Kidney (tissue), 14 donors: Measurements from ENCODE around the gene ZFYVE1. TPM values are rescaled to one million over a fixed set of nuclear protein-coding genes. Genes with fewer than 3 reads are reported as not detected.

Experiments
- DNase-seq, 5 donors: peaks; one replicate each; pipeline ENCODE4 v3.0.0-alpha.2; 2013 to 2020
- FAIRE-seq: peaks from 2 replicates; lab custom pipeline; 2012; peaks lifted over from hg19 to GRCh38; lab: Jason Lieb, UNC
- H3K27ac ChIP-seq, 2 donors: one replicate each; pipeline ENCODE4 v1.7.0; 2013; ENCODE audit warnings: low read depth in 2 of 2, low read length in 2 of 2, inconsistent platforms in 1 of 2
- H3K27me3 ChIP-seq: one replicate; pipeline ENCODE4 v1.7.1; 2013; ENCODE audit warnings: low read length, inconsistent platforms; ENCODE audit not compliant: control insufficient read depth, insufficient read depth
- H3K36me3 ChIP-seq, 3 donors: one replicate each; pipeline versions ENCODE4 v1.7.0 to v1.7.1; 2013; ENCODE audit warnings: low read length in 3 of 3, control low read depth in 1 of 3, inconsistent platforms in 1 of 3; ENCODE audit not compliant: insufficient read depth in 3 of 3, control insufficient read depth in 2 of 3
- H3K4me1 ChIP-seq, 3 donors: one replicate each; pipeline versions ENCODE4 v1.7.0 to v1.7.1; 2013; ENCODE audit warnings: low read length in 3 of 3, inconsistent platforms in 1 of 3, low read depth in 1 of 3; ENCODE audit not compliant: control insufficient read depth in 2 of 3, insufficient read depth in 2 of 3
- H3K4me3 ChIP-seq, 3 donors: one replicate each; pipeline versions ENCODE4 v1.7.0 to v1.8.1; 2013; ENCODE audit warnings: low read length in 3 of 3, control low read depth in 1 of 3, inconsistent platforms in 1 of 3
- H3K9ac ChIP-seq, 3 donors: one replicate each; pipeline versions ENCODE4 v1.7.0 to v1.7.1; 2013; ENCODE audit warnings: low read length in 3 of 3, control low read depth in 1 of 3, inconsistent platforms in 1 of 3
- H3K9me3 ChIP-seq, 3 donors: one replicate each; pipeline versions ENCODE4 v1.7.0 to v1.7.1; 2013; ENCODE audit warnings: low read length in 3 of 3, control low read depth in 1 of 3, inconsistent platforms in 1 of 3; ENCODE audit not compliant: control insufficient read depth in 2 of 3, insufficient read depth in 1 of 3
- CTCF ChIP-seq: IDR thresholded peaks from 3 replicates; pipeline ENCODE4 v1.5.1; 2012; ENCODE audit warnings: mild to moderate bottlenecking, moderate library complexity, borderline replicate concordance; ENCODE audit not compliant: insufficient read depth; ENCODE audit errors: extremely low read depth
- intact Hi-C: fragments of 100-400 bp; cut with DNase I; formaldehyde crosslinking; loops from one replicate; pipeline ENCODE4 v1.11.1; 2022
- polyA plus RNA-seq: library from polyadenylated mRNA; stranded (reverse); fragments of 350-450 nt; fragmentation: Illumina TruSeq; extraction: RNeasy Lipid Tissue Mini Kit (QIAGEN cat#74804); gene quantifications from one replicate; pipeline ENCODE4 v1.2.3, GENCODE V29; 2014; ENCODE audit warnings: low read depth, low replicate concordance; ENCODE audit not compliant: insufficient read depth
- total RNA-seq: library from RNA; stranded (reverse); fragmentation: NEBNext Ultra II Directional; extraction: Animal tissue kit (Norgen Biotek cat#: 25700); gene quantifications from one replicate; pipeline ENCODE4 v1.2.1, GENCODE V29; 2021
- donor health status: control.
- donor health status: control.
- donor health status: control.
- donor health status: control.
- donor health status: control.
- donor health status: DM: yes; HTN: yes; CAD: no.
- donor health status: Normal renal cell carcinoma (clear cell type).

The ZFYVE1 gene
- total and polyA plus RNA-seq, 2 donors from 2014 or later = 10.7 to 18.8 TPM

- DNase-seq (no peak), FAIRE-seq (no peak)
- peaks cover 5 to 18% (median 18%) of the 10 kb centered on the region in 3 donors for H3K36me3 ChIP-seq
- no peak overlapping the region for H3K4me3 ChIP-seq
- H3K9ac ChIP-seq = no peak overlapping the region
- intact Hi-C loops = no loop called here
- no peaks in the 10 kb centered on the region for H3K27me3 ChIP-seq
- no peaks in the 10 kb centered on the region for H3K9me3 ChIP-seq
- TF ChIP-seq CTCF = no peak
- no peak overlapping the region for H3K27ac ChIP-seq
- no peaks in the 10 kb centered on the region for H3K4me1 ChIP-seq
Measured at GRCh38 chr14:72986214-72986613, 40.7 kb downstream of the ZFYVE1 start.

GRCh38 chr14:72982146-72982708 lies 44.7 kb downstream of the ZFYVE1 start:
- intact Hi-C loops = no loop called here
- FAIRE-seq = no peak
- H3K27ac ChIP-seq = no peak overlapping the region

GRCh38 chr14:72980863-72981262 lies 46.0 kb downstream of the ZFYVE1 start:
- Histone ChIP-seq H3K9ac (no peak overlapping the region), H3K27ac (no peak overlapping the region), H3K4me3 (no peak overlapping the region), H3K4me1 (no peaks in the 10 kb centered on the region), H3K27me3 (no peaks in the 10 kb centered on the region), H3K9me3 (no peaks in the 10 kb centered on the region), H3K36me3 (peaks cover 3 to 34% (median 19%) of the 10 kb centered on the region in 3 donors)
- no peak for TF ChIP-seq CTCF
- intact Hi-C loops = no loop called here
- FAIRE-seq = no peak
- peak in 2 of 5 donors; percentile 9 to 10 for DNase-seq

More at GRCh38 chr14:72982146-72982708, 44.7 kb downstream of the ZFYVE1 start:
- DNase-seq = no peak
- no peak for TF ChIP-seq CTCF
- Histone ChIP-seq H3K36me3 (peaks cover 3 to 34% (median 19%) of the 10 kb centered on the region in 3 donors), H3K9me3 (no peaks in the 10 kb centered on the region), H3K4me1 (no peaks in the 10 kb centered on the region), H3K9ac (no peak overlapping the region), H3K27me3 (no peaks in the 10 kb centered on the region), H3K4me3 (no peak overlapping the region)

GRCh38 chr14:72978856-72979255 lies 48.0 kb downstream of the ZFYVE1 start:
- no peak for TF ChIP-seq CTCF
- no peak overlapping the region for H3K27ac ChIP-seq
- no peak for FAIRE-seq
- H3K9me3 ChIP-seq = no peaks in the 10 kb centered on the region
- H3K4me1 ChIP-seq = no peaks in the 10 kb centered on the region
- no peak for DNase-seq
- peaks cover 2 to 47% (median 31%) of the 10 kb centered on the region in 3 donors for H3K36me3 ChIP-seq
- no peaks in the 10 kb centered on the region for H3K27me3 ChIP-seq
- H3K4me3 ChIP-seq = no peak overlapping the region
- H3K9ac ChIP-seq = no peak overlapping the region
- intact Hi-C loops = no loop called here
